ENCODE results near the gene EARS2.
A peak's percentile ranks its signal among the peaks of the same experiment; 100 is the strongest.
"Not testable (repeated sequence)": the region's sequence is repeated elsewhere in the genome, so short reads cannot be mapped to it uniquely, and the experiment has no call there.

EARS2 gene

GRCh38 chr16:23527961-23528643, 29.0 kb downstream of the EARS2 start:
- no peak for DNase-seq (ENCODE audit: low spot score)

- DNase-seq (ENCODE audit: low spot score) = no peak
These were observed 32.3 kb downstream of the EARS2 start for GRCh38 chr16:23524886-23525285.

GRCh38 chr16:23523876-23524385, 33.2 kb downstream of the EARS2 start:
- no peak for DNase-seq (ENCODE audit: low spot score)

GRCh38 chr16:23523321-23523720, 33.8 kb downstream of the EARS2 start:
- DNase-seq (ENCODE audit: low spot score) = no peak

DNA sequence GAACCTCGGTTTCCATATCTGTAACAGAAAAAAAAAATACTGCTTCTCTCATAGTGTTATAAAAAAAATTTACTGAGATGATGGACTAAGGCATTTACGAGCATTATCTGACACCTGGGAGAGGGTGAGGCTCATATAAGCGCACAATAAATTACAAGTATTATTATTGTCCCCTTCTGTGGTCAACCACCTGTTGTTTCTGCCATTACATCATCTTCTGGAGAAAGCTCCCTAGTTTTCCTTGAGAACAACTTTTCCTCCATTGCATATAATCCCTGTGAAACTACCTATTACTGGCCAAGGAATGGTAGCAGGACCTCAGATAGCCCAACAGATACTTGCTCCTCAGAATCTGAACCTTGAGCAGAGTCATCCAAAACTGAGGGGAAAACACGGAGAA, 35.2 kb downstream of the EARS2 start:
- DNase-seq (ENCODE audit: low spot score) = no peak

DNA sequence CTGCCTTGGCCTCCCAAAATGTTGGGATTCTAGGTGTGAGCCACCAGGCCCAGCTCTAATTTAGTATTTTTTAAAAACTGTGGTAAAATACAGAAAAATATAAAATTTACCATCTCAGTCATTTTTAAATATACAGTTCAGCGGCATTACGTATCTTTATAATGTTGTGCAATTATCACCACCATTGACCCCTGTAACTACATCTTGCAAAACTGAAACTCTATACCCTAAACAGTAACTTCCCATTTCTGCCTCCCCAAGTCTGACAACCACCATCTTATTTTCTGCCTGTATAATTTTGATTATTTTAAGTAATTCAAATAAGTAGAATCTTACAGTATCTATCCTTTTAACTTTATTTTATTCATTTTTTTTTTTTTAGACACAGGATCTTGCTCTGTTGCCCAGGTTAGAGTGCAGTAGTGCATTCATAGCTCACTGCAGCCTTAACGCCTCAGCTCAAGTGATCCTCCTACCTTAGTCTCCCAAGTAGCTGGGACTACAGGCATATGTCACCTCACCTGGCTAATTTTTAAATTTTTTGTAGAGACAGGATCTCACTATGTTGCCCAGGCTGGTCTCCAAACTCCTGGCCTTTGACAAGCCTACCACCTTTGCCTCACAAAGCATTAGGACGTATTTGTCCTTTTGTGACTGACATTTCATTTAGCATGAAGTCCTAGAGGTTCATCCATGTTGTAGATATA, 36.0 kb downstream of the EARS2 start:
- no peak for DNase-seq (ENCODE audit: low spot score)

GRCh38 chr16:23520500-23520899, 36.6 kb downstream of the EARS2 start:
- no peak for DNase-seq (ENCODE audit: low spot score)

GRCh38 chr16:23519282-23519681, 37.9 kb downstream of the EARS2 start:
- no peak for DNase-seq (ENCODE audit: low spot score)

DNA sequence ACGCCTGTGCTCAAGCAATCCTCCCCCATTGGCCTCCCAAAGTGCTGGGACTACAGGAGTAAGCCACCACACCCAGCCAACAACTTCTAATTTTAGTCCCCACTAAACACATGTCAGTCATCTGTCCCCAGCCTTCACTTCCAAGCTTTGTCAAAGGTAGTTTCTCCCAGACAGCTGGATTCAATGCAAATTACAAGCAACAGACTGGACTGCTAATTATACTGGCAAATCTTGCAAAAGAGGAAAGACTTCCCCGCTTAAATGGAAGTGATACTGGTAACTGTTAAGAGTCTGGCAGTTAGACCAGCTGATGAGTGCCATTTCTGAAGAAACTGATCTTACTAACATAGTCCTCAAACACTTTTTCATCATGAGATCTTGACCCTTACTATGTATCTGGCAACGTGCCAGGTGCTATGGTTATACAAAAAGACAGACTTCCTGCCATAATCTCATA, 38.7 kb downstream of the EARS2 start:
- DNase-seq (ENCODE audit: low spot score) = no peak

GRCh38 chr16:23516366-23517137, 40.6 kb downstream of the EARS2 start:
- DNase-seq (ENCODE audit: low spot score) = no peak

DNA sequence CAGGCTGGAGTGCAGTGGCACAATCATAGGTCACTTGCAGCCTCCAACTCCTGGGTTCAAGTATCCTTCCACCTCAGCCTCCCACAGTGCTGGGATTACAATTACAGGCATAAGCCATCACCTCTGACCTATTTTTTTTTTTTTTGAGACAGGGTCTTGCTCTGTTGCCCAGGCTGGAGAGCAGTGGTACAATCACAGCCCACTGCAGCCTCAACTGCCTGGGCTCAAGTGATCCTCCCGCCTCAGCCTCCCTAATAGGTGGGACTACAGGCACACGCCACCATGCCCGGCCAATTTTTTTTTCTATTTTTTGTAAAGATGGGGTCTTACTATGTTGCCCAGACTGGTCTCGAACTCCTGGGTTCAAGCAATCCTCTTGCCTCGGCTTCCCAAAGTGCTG, 41.3 kb downstream of the EARS2 start:
- no peak for DNase-seq (ENCODE audit: low spot score)

DNA sequence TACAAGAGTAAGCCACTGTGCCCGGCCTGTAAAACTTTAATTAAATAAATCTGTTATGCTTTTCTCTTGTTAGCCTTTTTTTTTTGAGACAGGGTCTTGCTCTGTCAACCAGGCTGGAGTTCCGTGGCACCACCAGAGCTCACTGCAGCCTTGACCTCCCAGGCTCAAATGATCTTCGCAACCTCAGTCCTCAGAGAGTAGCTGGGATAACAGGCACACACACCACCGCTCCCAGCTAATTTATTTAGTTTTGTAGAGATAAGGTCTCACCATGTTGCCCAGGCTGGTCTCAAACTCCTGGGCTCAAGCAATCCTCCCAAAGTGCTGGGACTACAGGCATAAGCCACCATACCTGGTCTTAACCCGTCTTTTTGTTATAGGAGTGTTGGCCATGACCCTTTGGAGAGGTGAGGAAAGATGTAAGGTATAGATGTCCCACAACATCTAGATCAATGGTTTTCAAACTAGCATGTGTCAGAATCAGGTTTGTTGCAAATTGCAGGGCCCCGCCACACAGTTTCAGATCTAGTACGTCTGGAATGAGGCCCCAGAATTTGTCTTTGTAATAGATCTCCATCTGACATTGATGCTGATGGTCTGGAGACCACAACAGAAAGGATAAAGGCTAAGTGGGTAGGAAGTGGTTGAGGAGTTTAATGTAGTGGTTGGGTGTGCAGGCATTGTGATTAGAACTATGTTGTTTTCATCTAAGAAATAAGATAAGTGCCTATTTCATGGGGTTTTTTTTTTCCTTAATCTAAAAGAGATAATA, 42.6 kb downstream of the EARS2 start:
- DNase-seq (ENCODE audit: low spot score) = no peak

- no peak for DNase-seq (ENCODE audit: low spot score)
These were observed 44.9 kb downstream of the EARS2 start for GRCh38 chr16:23512168-23512695.

DNA sequence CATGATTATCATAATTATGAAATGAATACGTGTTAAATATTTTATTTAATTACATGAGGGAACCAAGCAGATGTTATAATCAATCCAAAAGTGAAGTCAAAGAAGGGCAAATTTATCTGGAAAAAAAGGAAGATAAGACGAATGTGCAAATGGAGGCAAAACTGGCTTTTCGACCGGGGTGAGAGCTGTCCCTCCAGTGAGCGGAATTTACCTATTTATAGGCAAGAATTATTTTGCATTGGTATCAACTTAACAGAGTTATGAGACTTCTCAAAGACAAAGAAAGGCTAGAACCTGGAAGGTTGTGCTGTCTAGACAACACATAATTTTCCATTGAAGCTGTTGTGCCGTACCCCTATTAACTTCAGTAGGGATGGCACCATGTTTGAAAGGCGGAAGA, 45.4 kb downstream of the EARS2 start:
- no peak for DNase-seq (ENCODE audit: low spot score)

GRCh38 chr16:23510915-23511270, 46.3 kb downstream of the EARS2 start:
- not testable (repeated sequence) for DNase-seq (ENCODE audit: low spot score)

DNA sequence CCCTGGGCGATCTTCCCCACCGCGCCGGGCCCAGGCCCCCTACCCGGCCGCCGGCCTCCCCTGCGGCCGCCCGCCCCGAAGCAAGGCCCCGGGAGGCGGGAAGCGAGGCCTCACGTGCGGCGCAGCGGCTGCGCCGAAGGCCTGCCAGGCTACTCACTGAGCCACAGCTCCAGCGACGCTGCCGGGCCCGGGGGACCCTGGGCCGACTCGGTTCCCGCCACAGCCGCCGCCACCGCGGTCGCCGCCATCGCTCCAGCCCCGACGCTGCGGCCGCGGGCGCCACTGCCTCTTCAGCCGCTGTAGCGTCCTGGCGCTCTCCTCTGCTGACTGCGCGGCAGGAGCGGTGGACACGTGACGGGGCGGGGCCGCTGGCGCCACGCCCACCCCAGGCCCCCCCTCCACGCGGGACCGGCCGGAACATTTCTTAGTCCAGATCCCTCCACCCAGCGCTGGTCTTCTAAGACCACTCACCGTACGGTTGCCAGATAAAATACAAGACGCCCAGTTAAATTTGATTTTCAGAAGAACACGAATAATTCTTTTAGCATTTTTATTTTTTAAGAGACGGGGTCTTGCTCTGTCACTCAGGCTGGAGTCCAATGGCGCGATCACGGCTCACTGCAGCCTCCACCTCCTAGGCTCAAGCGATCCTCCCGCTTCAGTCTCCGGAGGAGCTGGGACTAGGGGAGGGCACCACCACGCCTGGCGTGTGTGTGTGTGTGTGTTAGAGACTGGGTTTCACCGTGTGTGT, 46.8 kb downstream of the EARS2 start, which contains the start of gene GGA2:
TSS of gene GGA2 (minus strand) at position 331 of the 751 bp plus-strand sequence. CDS start at position 248, 83 bp downstream.
- peak; percentile 96 for DNase-seq (ENCODE audit: low spot score)

DNA sequence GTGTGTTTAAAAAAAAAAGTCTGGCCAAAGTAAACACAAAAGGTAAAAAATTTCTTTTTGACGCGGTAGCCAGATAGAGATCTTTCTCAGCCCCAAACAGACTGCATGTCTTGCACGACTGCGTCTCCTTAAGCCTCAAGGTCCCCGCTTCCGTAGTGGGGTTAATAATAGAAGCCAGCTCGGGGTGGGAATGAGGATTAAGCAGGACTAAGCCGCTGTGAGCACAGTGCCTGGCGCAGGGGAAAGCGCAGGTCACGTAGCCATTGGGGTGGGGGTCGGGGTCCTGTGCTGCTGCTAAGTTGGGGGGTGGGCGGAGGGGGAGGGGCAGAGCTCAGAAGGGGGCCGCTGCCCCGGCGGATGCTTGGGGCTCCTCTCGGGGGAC, 47.4 kb downstream of the EARS2 start:
- DNase-seq (ENCODE audit: low spot score) = no peak

DNA sequence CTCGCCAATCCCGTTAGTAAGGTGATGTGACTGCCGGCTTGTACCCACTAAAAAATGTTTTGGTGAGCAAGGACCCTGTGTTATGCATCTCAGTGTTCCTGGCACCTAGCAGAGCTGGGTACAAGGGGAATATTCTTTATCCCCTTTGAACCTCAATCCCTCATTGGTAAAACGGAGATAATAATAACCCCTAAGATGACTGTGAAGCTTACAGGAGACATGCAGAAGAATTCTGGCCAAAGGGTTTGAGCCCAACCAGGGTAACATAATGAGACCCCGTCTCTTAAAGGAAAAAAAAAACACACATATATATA, 47.8 kb downstream of the EARS2 start:
- DNase-seq (ENCODE audit: low spot score) = no peak

- no peak for DNase-seq (ENCODE audit: low spot score)
These were observed 48.3 kb downstream of the EARS2 start for GRCh38 chr16:23508589-23509440.

- DNase-seq (ENCODE audit: low spot score) = no peak
These were observed 50.5 kb downstream of the EARS2 start for GRCh38 chr16:23506606-23506994.

Data from AG20443 (cell line).